Occipital lobe (tissue), 2 donors: Measurements from ENCODE around the gene SERTAD4. TPM values are rescaled to one million over a fixed set of nuclear protein-coding genes. Genes with fewer than 3 reads are reported as not detected.
"Not testable (repeated sequence)": the region's sequence is repeated elsewhere in the genome, so short reads cannot be mapped to it uniquely, and the experiment has no call there.

ENCODE experiments used
- DNase-seq: peaks from one replicate; lab custom pipeline; 2025; lab: John Stamatoyannopoulos, UW
- total RNA-seq: library from RNA; depleted of rRNA; stranded (reverse); fragments of >200 nt; gene quantifications from one replicate; pipeline ENCODE4 v1.2.3, GENCODE V29; 2014

Gene SERTAD4
- total RNA-seq, 1 donor from 2014 or later = 3.6 TPM

- DNase-seq = no peak
Measured at GRCh38 chr1:210257698-210258529, 25.3 kb downstream of the SERTAD4 start.

GRCh38 chr1:210259561-210259960 is 27.0 kb downstream of the SERTAD4 start:
- no peak for DNase-seq

- no peak for DNase-seq
Measured at GRCh38 chr1:210260096-210260495, 27.5 kb downstream of the SERTAD4 start.

- no peak for DNase-seq
Measured at GRCh38 chr1:210262167-210262896, 29.7 kb downstream of the SERTAD4 start.

- no peak for DNase-seq
Measured at GRCh38 chr1:210262897-210263272, 30.3 kb downstream of the SERTAD4 start.

GRCh38 chr1:210263963-210264362 is 31.4 kb downstream of the SERTAD4 start:
- DNase-seq = no peak

- no peak for DNase-seq
Measured at GRCh38 chr1:210264496-210265380, 32.1 kb downstream of the SERTAD4 start.

GRCh38 chr1:210265392-210265955 is 32.9 kb downstream of the SERTAD4 start:
- not testable (repeated sequence) for DNase-seq

GRCh38 chr1:210269981-210270380 is 37.4 kb downstream of the SERTAD4 start:
- no peak for DNase-seq

- DNase-seq = no peak
Measured at GRCh38 chr1:210272666-210273065, 40.1 kb downstream of the SERTAD4 start.

- DNase-seq = no peak
Measured at GRCh38 chr1:210280221-210280620, 47.6 kb downstream of the SERTAD4 start.

- DNase-seq = no peak
Measured at GRCh38 chr1:210288116-210288515, 55.5 kb downstream of the SERTAD4 start.

GRCh38 chr1:210289248-210289647 is 56.7 kb downstream of the SERTAD4 start:
- DNase-seq = no peak

- no peak for DNase-seq
Measured at GRCh38 chr1:210291081-210291764, 58.6 kb downstream of the SERTAD4 start.

- no peak for DNase-seq
Measured at GRCh38 chr1:210291786-210292230, 59.2 kb downstream of the SERTAD4 start.

- no peak for DNase-seq
Measured at GRCh38 chr1:210292231-210292871, 59.8 kb downstream of the SERTAD4 start.

- DNase-seq = no peak
Measured at GRCh38 chr1:210293171-210293607, 60.6 kb downstream of the SERTAD4 start.

- DNase-seq = no peak
Measured at GRCh38 chr1:210294999-210295745, 62.6 kb downstream of the SERTAD4 start.
